Effector CD8-positive, alpha-beta T cell (primary cell): ENCODE data around the gene USP15.

Experiments used
- DNase-seq: peaks from one replicate; lab custom pipeline; 2025; lab: John Stamatoyannopoulos, UW
- total RNA-seq, 4 experiments: gene quantifications; one replicate each; lab custom pipeline; 2026; lab: John Stamatoyannopoulos, UW

Gene USP15
- total RNA-seq: 154 to 229 (median 164) reads per million in 4 experiments

- DNase-seq: peak; percentile 91
Observed at GRCh38 chr12:62259993-62260732, at the start of gene USP15. Gene USP15, plus strand, starts transcription at chr12:62260404. Its CDS starts 11 bp downstream, at chr12:62260415.

- DNase-seq: no peak
Observed at GRCh38 chr12:62210422-62210821, 49.8 kb upstream of the USP15 start.

GRCh38 chr12:62211510-62211909, 48.7 kb upstream of the USP15 start:
- no peak for DNase-seq

- DNase-seq: no peak
Observed at GRCh38 chr12:62214846-62215245, 45.4 kb upstream of the USP15 start.

GRCh38 chr12:62215506-62215905, 44.7 kb upstream of the USP15 start:
- no peak for DNase-seq

- no peak for DNase-seq
Observed at GRCh38 chr12:62217466-62218194, 42.6 kb upstream of the USP15 start.

- no peak for DNase-seq
Observed at GRCh38 chr12:62221107-62221506, 39.1 kb upstream of the USP15 start.

- no peak for DNase-seq
Observed at GRCh38 chr12:62224601-62225000, 35.6 kb upstream of the USP15 start.

GRCh38 chr12:62227091-62227490, 33.1 kb upstream of the USP15 start:
- DNase-seq: no peak

GRCh38 chr12:62230652-62231051, 29.6 kb upstream of the USP15 start:
- DNase-seq: no peak

- no peak for DNase-seq
Observed at GRCh38 chr12:62232143-62232729, 28.0 kb upstream of the USP15 start.

- DNase-seq: no peak
Observed at GRCh38 chr12:62233805-62234204, 26.4 kb upstream of the USP15 start.

GRCh38 chr12:62239571-62239970, 20.6 kb upstream of the USP15 start:
- DNase-seq: no peak

GRCh38 chr12:62247281-62248045, 12.7 kb upstream of the USP15 start:
- DNase-seq: no peak

- no peak for DNase-seq
Observed at GRCh38 chr12:62248873-62249272, 11.3 kb upstream of the USP15 start.

GRCh38 chr12:62249419-62249818, 10.8 kb upstream of the USP15 start:
- no peak for DNase-seq

GRCh38 chr12:62250671-62251608, 9.3 kb upstream of the USP15 start:
- no peak for DNase-seq

GRCh38 chr12:62251609-62251958, 8.6 kb upstream of the USP15 start:
- DNase-seq: no peak

- no peak for DNase-seq
Observed at GRCh38 chr12:62252576-62252975, 7.6 kb upstream of the USP15 start.

- no peak for DNase-seq
Observed at GRCh38 chr12:62254967-62255366, 5.2 kb upstream of the USP15 start.
